Ectodermal cell (in vitro differentiated cells): ENCODE results near the gene MUCL3. TPM values are rescaled to one million over a fixed set of nuclear protein-coding genes. Genes with fewer than 3 reads are reported as not detected.

ENCODE experiments used
- H3K27ac ChIP-seq: 2 replicates; pipeline ENCODE4 v1.7.0; 2013; ENCODE audit warnings: mild to moderate bottlenecking, low read depth, low read length; ENCODE audit not compliant: insufficient read depth, poor library complexity, severe bottlenecking
- H3K27me3 ChIP-seq: 2 replicates; pipeline ENCODE4 v1.7.0; 2013; ENCODE audit warnings: mild to moderate bottlenecking, low read length; ENCODE audit not compliant: insufficient read depth, control insufficient read depth, poor library complexity, severe bottlenecking
- H3K36me3 ChIP-seq: one replicate; pipeline ENCODE4 v1.7.0; 2013; ENCODE audit warnings: low read length; ENCODE audit not compliant: control insufficient read depth, insufficient read depth
- H3K4me1 ChIP-seq: one replicate; pipeline ENCODE4 v1.7.0; 2013; ENCODE audit warnings: low read length; ENCODE audit not compliant: control insufficient read depth, insufficient read depth
- H3K4me3 ChIP-seq: 2 replicates; pipeline ENCODE4 v1.7.0; 2013; ENCODE audit warnings: low read depth, low read length, control low read depth; ENCODE audit not compliant: insufficient read depth
- H3K9me3 ChIP-seq: 2 replicates; pipeline ENCODE4 v1.7.0; 2013; ENCODE audit warnings: mild to moderate bottlenecking, low read length, moderate library complexity; ENCODE audit not compliant: control insufficient read depth
- WGBS, 2 experiments: methylation state at CpG; one replicate each; pipeline ENCODE4 v1.1.7; 2013; ENCODE audit warnings: missing lambda C conversion rate in 2 of 2; 5-methylcytosine and 5-hydroxymethylcytosine counted together
- polyA plus RNA-seq, 4 experiments: library from polyadenylated mRNA; stranded (reverse); fragments of 50-300 nt; gene quantifications; one replicate each; pipeline ENCODE4 v1.2.3, GENCODE V29; 2013

Gene MUCL3, protein sequence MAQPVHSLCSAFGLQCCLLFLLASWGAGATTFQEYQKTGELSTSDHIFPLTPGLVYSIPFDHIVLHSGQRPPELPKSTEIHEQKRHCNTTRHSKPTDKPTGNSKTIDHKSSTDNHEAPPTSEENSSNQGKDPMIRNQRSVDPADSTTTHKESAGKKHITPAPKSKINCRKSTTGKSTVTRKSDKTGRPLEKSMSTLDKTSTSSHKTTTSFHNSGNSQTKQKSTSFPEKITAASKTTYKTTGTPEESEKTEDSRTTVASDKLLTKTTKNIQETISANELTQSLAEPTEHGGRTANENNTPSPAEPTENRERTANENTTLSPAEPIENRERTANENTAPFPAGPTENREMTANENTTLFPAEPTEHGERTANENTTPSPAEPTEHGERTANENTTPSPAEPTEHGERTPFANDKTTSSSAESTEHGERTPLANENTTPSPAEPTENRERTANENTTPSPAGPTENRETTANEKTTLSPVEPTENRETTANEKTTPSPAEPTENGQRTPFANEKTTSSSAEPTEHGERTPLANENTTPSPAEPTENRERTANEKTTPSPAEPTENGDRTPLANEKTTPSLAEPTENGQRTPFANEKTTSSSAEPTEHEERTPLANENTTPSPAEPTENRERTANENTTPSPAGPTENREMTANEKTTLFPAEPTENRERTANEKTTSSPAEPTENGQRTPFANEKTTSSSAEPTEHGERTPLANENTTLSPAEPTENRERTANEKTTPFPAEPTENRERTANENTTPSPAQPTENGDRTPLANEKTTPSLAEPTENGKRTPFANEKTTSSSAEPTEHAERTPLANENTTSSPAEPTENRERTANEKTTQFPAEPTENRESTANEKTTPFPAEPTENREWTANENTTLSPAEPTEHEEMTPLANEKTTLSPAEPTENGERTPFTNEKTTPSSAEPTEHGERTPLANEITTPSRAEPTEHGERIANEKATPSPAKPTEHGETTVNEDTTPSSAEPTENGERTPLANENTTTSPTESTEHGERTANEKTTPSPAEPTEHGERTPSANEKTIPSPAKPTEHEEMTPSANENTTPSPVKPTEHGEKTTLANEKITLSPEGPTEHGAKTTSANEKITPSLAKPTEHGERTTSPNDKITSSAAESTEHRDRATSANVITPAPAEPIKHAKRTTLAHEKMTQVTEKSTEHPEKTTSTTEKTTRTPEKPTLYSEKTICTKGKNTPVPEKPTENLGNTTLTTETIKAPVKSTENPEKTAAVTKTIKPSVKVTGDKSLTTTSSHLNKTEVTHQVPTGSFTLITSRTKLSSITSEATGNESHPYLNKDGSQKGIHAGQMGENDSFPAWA (N-terminal part only)
- polyA plus RNA-seq (2013, experiment 1 of 4): 0.11 TPM
- 0.23 TPM for polyA plus RNA-seq (2013, experiment 2 of 4)
- polyA plus RNA-seq (2013, experiment 3 of 4): 0.16 TPM
- 0.24 TPM for polyA plus RNA-seq (2013, experiment 4 of 4)

- Histone ChIP-seq H3K4me3 (no peak within 1 kb of the TSS), H3K9me3 (no peaks in the 10 kb centered on the region), H3K4me1 (peaks cover 27% of the 10 kb centered on the region), H3K36me3 (no peaks in the 10 kb centered on the region), H3K27me3 (no peaks in the 10 kb centered on the region), H3K27ac (no peak within 1 kb of the TSS)
- WGBS, 2 experiments: 88 to 89% methylated on average over 16 of the region's 16 CpGs
These were observed at the start of gene MUCL3 for GRCh38 chr6:30940361-30940986. TSS of gene MUCL3 (plus strand) at chr6:30940973. CDS start at chr6:30941000, 27 bp downstream.

- Histone ChIP-seq H3K36me3 (peaks cover 71% of the 10 kb centered on the region), H3K9me3 (no peaks in the 10 kb centered on the region), H3K4me3 (no peak overlapping the region), H3K27me3 (no peaks in the 10 kb centered on the region), H3K27ac (no peak overlapping the region), H3K4me1 (peaks cover 38% of the 10 kb centered on the region)
- 95% methylated on average over 4 of the region's 4 CpGs for WGBS, 2 experiments
These were observed 49.4 kb upstream of the MUCL3 start for GRCh38 chr6:30891450-30891723.

- 92 to 95% methylated on average over 21 of the region's 21 CpGs for WGBS, 2 experiments
- Histone ChIP-seq H3K36me3 (peaks cover 77% of the 10 kb centered on the region), H3K27me3 (no peaks in the 10 kb centered on the region), H3K9me3 (no peaks in the 10 kb centered on the region), H3K4me1 (peaks cover 33% of the 10 kb centered on the region), H3K4me3 (no peak overlapping the region), H3K27ac (no peak overlapping the region)
These were observed 48.8 kb upstream of the MUCL3 start for GRCh38 chr6:30891816-30892538.

DNA sequence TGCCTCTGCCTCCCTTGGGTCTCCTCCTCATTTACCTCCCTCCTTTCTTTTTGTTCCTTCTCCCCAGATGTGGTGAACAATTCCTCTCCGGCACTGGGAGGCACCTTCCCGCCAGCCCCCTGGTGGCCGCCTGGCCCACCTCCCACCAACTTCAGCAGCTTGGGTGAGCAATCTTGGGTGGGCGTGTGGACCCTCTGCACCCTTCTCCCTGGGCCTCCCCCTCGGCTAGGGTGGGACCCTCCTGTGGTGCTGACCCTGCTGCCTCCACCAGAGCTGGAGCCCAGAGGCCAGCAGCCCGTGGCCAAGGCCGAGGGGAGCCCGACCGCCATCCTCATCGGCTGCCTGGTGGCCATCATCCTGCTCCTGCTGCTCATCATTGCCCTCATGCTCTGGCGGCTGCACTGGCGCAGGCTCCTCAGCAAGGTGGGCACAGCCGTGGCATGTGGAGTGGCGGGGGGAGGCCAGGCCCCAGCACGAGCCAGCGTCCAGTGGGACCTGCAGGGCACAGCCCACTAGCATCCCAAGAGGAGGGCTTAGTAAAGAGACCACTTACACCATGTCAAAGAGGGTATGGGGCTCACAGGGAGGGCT is 47.7 kb upstream of the MUCL3 start:
- Histone ChIP-seq H3K4me3 (no peak overlapping the region), H3K9me3 (no peaks in the 10 kb centered on the region), H3K27me3 (no peaks in the 10 kb centered on the region), H3K4me1 (peaks cover 26% of the 10 kb centered on the region), H3K36me3 (peaks cover 84% of the 10 kb centered on the region), H3K27ac (no peak overlapping the region)
- WGBS, 2 experiments: 88 to 89% methylated on average over 16 of the region's 16 CpGs

GRCh38 chr6:30893666-30894065 is 47.1 kb upstream of the MUCL3 start:
- H3K27ac ChIP-seq: no peak overlapping the region
- WGBS, 2 experiments: 95% methylated on average over 8 of the region's 8 CpGs
- H3K4me1 ChIP-seq: peaks cover 26% of the 10 kb centered on the region
- no peak overlapping the region for H3K4me3 ChIP-seq
- no peaks in the 10 kb centered on the region for H3K9me3 ChIP-seq
- peaks cover 87% of the 10 kb centered on the region for H3K36me3 ChIP-seq
- H3K27me3 ChIP-seq: no peaks in the 10 kb centered on the region

- H3K27ac ChIP-seq: no peak overlapping the region
- H3K4me3 ChIP-seq: no peak overlapping the region
- 95 to 96% methylated on average over 12 of the region's 12 CpGs for WGBS, 2 experiments
- no peaks in the 10 kb centered on the region for H3K9me3 ChIP-seq
- H3K36me3 ChIP-seq: peaks cover 86% of the 10 kb centered on the region
- H3K27me3 ChIP-seq: no peaks in the 10 kb centered on the region
- H3K4me1 ChIP-seq: peaks cover 26% of the 10 kb centered on the region
These were observed 46.4 kb upstream of the MUCL3 start for GRCh38 chr6:30894381-30894780.

DNA sequence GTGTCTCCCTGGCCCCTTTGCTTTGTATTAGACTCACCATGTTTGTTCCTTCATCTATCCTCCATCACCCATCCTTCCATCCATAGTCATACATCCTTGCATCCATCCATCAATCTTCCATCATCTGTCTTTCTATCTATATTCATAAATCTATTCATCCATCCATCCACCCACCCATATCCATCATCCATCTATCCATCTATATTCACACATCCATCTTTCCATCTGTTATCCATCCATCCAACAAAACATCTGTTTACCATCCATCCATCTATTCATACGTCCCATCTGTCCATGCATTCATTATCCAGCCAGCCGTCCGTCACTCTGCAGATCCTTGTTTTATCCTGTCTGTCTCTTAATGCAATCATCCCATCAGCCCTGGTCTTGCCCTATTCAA is 45.8 kb upstream of the MUCL3 start:
- Histone ChIP-seq H3K4me3 (no peak overlapping the region), H3K9me3 (no peaks in the 10 kb centered on the region), H3K36me3 (peaks cover 83% of the 10 kb centered on the region), H3K27ac (no peak overlapping the region), H3K4me1 (peaks cover 24% of the 10 kb centered on the region), H3K27me3 (no peaks in the 10 kb centered on the region)
- 88 to 94% methylated on average over 3 of the region's 3 CpGs for WGBS, 2 experiments

- Histone ChIP-seq H3K27ac (no peak overlapping the region), H3K4me3 (no peak overlapping the region), H3K4me1 (peaks cover 20% of the 10 kb centered on the region), H3K36me3 (peaks cover 79% of the 10 kb centered on the region), H3K9me3 (no peaks in the 10 kb centered on the region), H3K27me3 (no peaks in the 10 kb centered on the region)
- whole genome bisulfite sequencing, 2 experiments: 89 to 92% methylated on average over 10 of the region's 10 CpGs
These were observed 45.4 kb upstream of the MUCL3 start for GRCh38 chr6:30895343-30895742.

GRCh38 chr6:30896541-30896940 is 44.2 kb upstream of the MUCL3 start:
- Histone ChIP-seq H3K27ac (no peak overlapping the region), H3K27me3 (no peaks in the 10 kb centered on the region), H3K9me3 (no peaks in the 10 kb centered on the region), H3K4me3 (no peak overlapping the region), H3K4me1 (peaks cover 10% of the 10 kb centered on the region), H3K36me3 (peaks cover 69% of the 10 kb centered on the region)
- 91 to 94% methylated on average over 13 of the region's 13 CpGs for WGBS, 2 experiments
